Tibial artery (tissue), 4 donors: Measurements from ENCODE around the gene HOXD8.

Experiments
- DNase-seq, 2 donors: peaks; one replicate each; pipeline ENCODE4 v3.0.0-alpha.2; 2019
- H3K27ac ChIP-seq, 2 donors: fragments of 200-600 bp; sonication (generic) in 1 of 2; 1 replicate in 1 of 2; 2 replicates in 1 of 2; pipeline ENCODE4 v1.5.1; 2018 to 2019; ENCODE audit warnings: mild to moderate bottlenecking in 1 of 2
- H3K27me3 ChIP-seq, 2 donors: fragments of 200-600 bp; sonication (generic) in 1 of 2; one replicate each; pipeline versions ENCODE4 v1.5.1 to v1.6.0; 2016 to 2019
- H3K36me3 ChIP-seq, 3 donors: fragments of 200-600 bp; sonication (generic) in 2 of 3; one replicate each; pipeline ENCODE4 v1.5.1; 2016 to 2019; ENCODE audit warnings: mild to moderate bottlenecking in 2 of 3
- H3K4me1 ChIP-seq, 4 donors: fragments of 200-600 bp; sonication (generic) in 2 of 4; 1 replicate in 3 of 4; 2 replicates in 1 of 4; pipeline ENCODE4 v1.5.1; 2016 to 2019
- H3K4me3 ChIP-seq, 2 donors: fragments of 200-600 bp; sonication (generic) in 1 of 2; 1 replicate in 1 of 2; 2 replicates in 1 of 2; pipeline ENCODE4 v1.5.1; 2018 to 2019; ENCODE audit warnings: mild to moderate bottlenecking in 2 of 2
- H3K9me3 ChIP-seq, 3 donors: fragments of 200-600 bp; sonication (generic) in 1 of 3; one replicate each; pipeline ENCODE4 v1.5.1; 2016 to 2019
- CTCF ChIP-seq, 2 experiments: fragments of 200-600 bp in 1 of 2; fragments of 450-650 bp in 1 of 2; IDR thresholded peaks; one replicate each; pipeline ENCODE4 v1.5.1; 2017 to 2019; ENCODE audit warnings: antibody characterized with exemption in 2 of 2, mild to moderate bottlenecking in 1 of 2, moderate library complexity in 1 of 2
- intact Hi-C: fragments of 100-400 bp; cut with DNase I; formaldehyde crosslinking; loops from one replicate; pipeline ENCODE4 v1.15.0; 2023; ENCODE audit warnings: low total_unique reads

The HOXD8 gene

GRCh38 chr2:176156301-176156806, 26.8 kb downstream of the HOXD8 start:
- Histone ChIP-seq H3K4me3 (no peak overlapping the region), H3K27ac (no peak overlapping the region), H3K4me1 (peaks cover 0 to 34% (median 27%) of the 10 kb centered on the region in 4 donors), H3K27me3 (peaks cover 0 to 77% of the 10 kb centered on the region in 2 donors), H3K9me3 (no peaks in the 10 kb centered on the region), H3K36me3 (peaks cover 8 to 36% (median 15%) of the 10 kb centered on the region in 3 donors)
- intact Hi-C loops = loop anchor here (10.0 kb wide), 1 partner anchor 98 kb away; no protein-coding TSS in a partner anchor
- no peak for TF ChIP-seq CTCF (IDR thresholded peaks at IDR 0.05)
- no peak for DNase-seq

GRCh38 chr2:176156807-176157498, 27.4 kb downstream of the HOXD8 start, which contains the start of gene HOXD3:
Gene HOXD3 (plus strand): TSS chr2:176157307. CDS start chr2:176169115, 11,808 bp downstream.
- no peak for DNase-seq
- intact Hi-C loops = loop anchor here (10.0 kb wide), 1 partner anchor 98 kb away; no protein-coding TSS in a partner anchor
- Histone ChIP-seq H3K36me3 (peaks cover 8 to 31% (median 15%) of the 10 kb centered on the region in 3 donors), H3K9me3 (no peaks in the 10 kb centered on the region), H3K27ac (no peak within 1 kb of the TSS), H3K27me3 (peaks cover 0 to 72% of the 10 kb centered on the region in 2 donors), H3K4me3 (no peak within 1 kb of the TSS), H3K4me1 (peaks cover 0 to 39% (median 27%) of the 10 kb centered on the region in 4 donors)
- no peak for TF ChIP-seq CTCF (IDR thresholded peaks at IDR 0.05)

DNA sequence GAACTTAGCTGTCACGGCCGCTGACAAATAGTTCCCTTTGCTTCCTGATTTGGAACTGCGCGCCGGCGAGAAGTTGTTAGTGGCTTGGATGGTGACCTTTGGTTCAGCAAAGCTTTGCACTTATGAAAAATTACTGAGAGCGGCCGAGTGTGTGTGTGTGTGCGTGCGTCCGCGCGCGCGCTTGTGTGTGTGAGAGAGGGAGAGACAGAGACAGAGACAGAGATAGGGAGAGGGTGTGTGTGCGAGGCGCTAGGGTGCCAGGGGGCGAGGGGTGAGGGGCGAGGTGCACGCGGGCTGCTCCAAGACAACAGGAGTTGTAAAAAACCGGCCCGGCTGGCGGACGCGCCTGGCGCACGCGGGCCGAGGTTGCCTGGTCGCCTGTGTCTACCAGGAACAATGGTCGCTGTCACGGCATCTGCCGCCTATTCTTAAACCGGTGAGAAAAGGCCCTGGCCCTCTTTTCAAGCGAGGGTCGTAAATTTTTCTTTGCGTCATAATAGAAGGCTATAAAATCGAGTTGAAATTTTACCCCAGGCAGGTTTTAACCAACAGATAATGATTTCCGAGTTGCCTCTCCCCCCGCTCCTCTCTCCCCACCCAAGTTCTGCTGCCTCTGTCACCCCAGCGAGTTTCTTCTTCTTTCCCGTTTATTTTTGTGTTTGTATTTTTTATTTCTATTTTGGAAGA, 28.1 kb downstream of the HOXD8 start:
- no peak overlapping the region for H3K4me3 ChIP-seq
- intact Hi-C loops = loop anchor here (10.0 kb wide), 1 partner anchor 97 kb away; no protein-coding TSS in a partner anchor
- H3K4me1 ChIP-seq = peaks cover 0 to 46% (median 33%) of the 10 kb centered on the region in 4 donors
- no peak for TF ChIP-seq CTCF (IDR thresholded peaks at IDR 0.05)
- no peak overlapping the region for H3K27ac ChIP-seq
- H3K27me3 ChIP-seq = peaks cover 0 to 70% of the 10 kb centered on the region in 2 donors
- peaks cover 6 to 24% (median 10%) of the 10 kb centered on the region in 3 donors for H3K36me3 ChIP-seq
- no peaks in the 10 kb centered on the region for H3K9me3 ChIP-seq
- DNase-seq = no peak

DNA sequence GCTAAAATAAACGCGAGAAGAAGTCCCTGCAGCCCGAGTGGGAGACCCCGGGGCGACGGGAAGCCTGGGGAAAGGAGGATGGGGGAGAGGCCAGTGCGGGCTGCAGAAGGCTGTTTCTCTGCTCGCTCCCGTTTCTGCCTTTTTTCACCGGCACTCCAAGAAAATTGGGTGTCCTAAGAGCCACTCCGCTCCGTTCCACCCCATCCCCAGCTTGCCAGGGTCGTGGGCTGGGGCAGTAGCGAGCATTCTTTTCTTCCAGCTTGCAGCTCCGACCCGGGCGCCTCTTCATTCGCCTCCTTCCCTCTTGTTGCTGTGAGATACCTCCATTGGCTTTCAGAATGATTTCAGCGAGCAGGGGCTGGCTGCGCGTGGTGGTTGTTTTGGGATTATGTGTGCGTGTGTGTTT, 28.7 kb downstream of the HOXD8 start:
- H3K4me1 ChIP-seq = peaks cover 0 to 50% (median 35%) of the 10 kb centered on the region in 4 donors
- no peak overlapping the region for H3K4me3 ChIP-seq
- no peak for TF ChIP-seq CTCF (IDR thresholded peaks at IDR 0.05)
- H3K36me3 ChIP-seq = peaks cover under 1 to 19% (median 5%) of the 10 kb centered on the region in 3 donors
- no peaks in the 10 kb centered on the region for H3K9me3 ChIP-seq
- intact Hi-C loops = loop anchor here (10.0 kb wide), 1 partner anchor 97 kb away; no protein-coding TSS in a partner anchor
- H3K27me3 ChIP-seq = peaks cover 0 to 70% of the 10 kb centered on the region in 2 donors
- DNase-seq = no peak
- H3K27ac ChIP-seq = no peak overlapping the region

- DNase-seq = no peak
- H3K4me1 ChIP-seq = peaks cover 0 to 50% (median 35%) of the 10 kb centered on the region in 4 donors
- peak overlapping the region in 1 of 2 donors; percentile 41 for H3K4me3 ChIP-seq
- intact Hi-C loops = loop anchor here (10.0 kb wide), 1 partner anchor 96 kb away; no protein-coding TSS in a partner anchor
- no peaks in the 10 kb centered on the region for H3K9me3 ChIP-seq
- peaks cover 0 to 78% of the 10 kb centered on the region in 2 donors for H3K27me3 ChIP-seq
- TF ChIP-seq CTCF (IDR thresholded peaks at IDR 0.05) = no peak
- H3K36me3 ChIP-seq = peaks cover 0 to 11% (median 0%) of the 10 kb centered on the region in 3 donors
- H3K27ac ChIP-seq = no peak overlapping the region
Measured at GRCh38 chr2:176158855-176159662, 29.6 kb downstream of the HOXD8 start.
